HL-60 (cell line): ENCODE measurements around the gene EPS15.

Source experiments
- CTCF ChIP-seq: IDR thresholded peaks from one replicate; pipeline ENCODE4 v1.5.1; 2011; ENCODE audit warnings: low read length, control low read depth, inconsistent platforms; ENCODE audit not compliant: insufficient read depth
- SPI1 ChIP-seq: IDR thresholded peaks from 2 replicates; pipeline ENCODE4 v1.6.1; 2012; ENCODE audit warnings: low read depth, mild to moderate bottlenecking, borderline replicate concordance

GRCh38 chr1:51526248-51526647 lies 7.2 kb upstream of the EPS15 start:
- TF ChIP-seq CTCF (no peak), SPI1 (no peak)
